Mucosa of descending colon (tissue), 3 donors: ENCODE data around the gene AKAP13. TPM values are rescaled to one million over a fixed set of nuclear protein-coding genes. Genes with fewer than 3 reads are reported as not detected.
"Not testable (repeated sequence)": the region's sequence is repeated elsewhere in the genome, so short reads cannot be mapped to it uniquely, and the experiment has no call there.

ENCODE experiments used
- ATAC-seq: fragments of 200-7000 bp; cut with Tn5 transposase; one replicate; pipeline ENCODE4 v1.9.1; 2020; ENCODE audit warnings: mild to moderate bottlenecking, moderate library complexity
- DNase-seq, 3 donors: peaks; one replicate each; pipeline ENCODE4 v3.0.0-alpha.2; 2020
- H3K36me3 ChIP-seq: fragments of 200-600 bp; one replicate; pipeline ENCODE4 v1.8.0; 2021; ENCODE audit warnings: low read depth, mild to moderate bottlenecking
- H3K4me1 ChIP-seq: fragments of 200-600 bp; one replicate; pipeline ENCODE4 v1.8.0; 2021; ENCODE audit warnings: low read depth, mild to moderate bottlenecking
- H3K4me3 ChIP-seq: fragments of 200-600 bp; one replicate; pipeline ENCODE4 v1.8.0; 2021; ENCODE audit warnings: mild to moderate bottlenecking
- H3K9me3 ChIP-seq: fragments of 200-600 bp; one replicate; pipeline ENCODE4 v1.8.0; 2021; ENCODE audit warnings: mild to moderate bottlenecking
- CTCF ChIP-seq: fragments of 200-600 bp; IDR thresholded peaks from one replicate; pipeline ENCODE4 v1.8.0; 2022; ENCODE audit warnings: antibody characterized with exemption, mild to moderate bottlenecking
- intact Hi-C, 2 donors: fragments of 100-400 bp; cut with DNase I in 1 of 2; cut with micrococcal nuclease in 1 of 2; formaldehyde crosslinking; loops; one replicate each; pipeline versions ENCODE4 v1.11.0 to v1.11.1; 2022; cut with DNase I, micrococcal nuclease
- total RNA-seq, 3 donors: library from RNA; stranded (reverse); fragmentation: NEBNext Ultra II Directional in 2 of 3; extraction: Animal tissue kit (Norgen Biotek cat#: 25700) in 2 of 3; gene quantifications; one replicate each; pipeline versions ENCODE4 v1.2.1 to v1.2.4, GENCODE V29; 2021 to 2023
- donor health status: DM: no; HTN: no; CAD: no; lungs with moderate emphysema.
- donor health status: DM: no; HTN: no; CAD: no.
- donor health status: DM: no; HTN: yes; CAD: no.

AKAP13 gene
- total RNA-seq, 3 donors from 2014 or later = 141 to 173 (median 150) TPM

GRCh38 chr15:85430406-85431204, 50.2 kb downstream of the AKAP13 start:
- no peak for DNase-seq
- Histone ChIP-seq H3K4me3 (no peak overlapping the region), H3K4me1 (peaks cover 18% of the 10 kb centered on the region), H3K36me3 (no peaks in the 10 kb centered on the region), H3K9me3 (no peaks in the 10 kb centered on the region)
- no peak for TF ChIP-seq CTCF
- intact Hi-C loops = no loop called here
- ATAC-seq = no peak

- Histone ChIP-seq H3K4me3 (no peak overlapping the region), H3K4me1 (peaks cover 19% of the 10 kb centered on the region), H3K9me3 (no peaks in the 10 kb centered on the region), H3K36me3 (no peaks in the 10 kb centered on the region)
- TF ChIP-seq CTCF = no peak
- DNase-seq (no peak), ATAC-seq (no peak)
- intact Hi-C loops = no loop called here
Measured at GRCh38 chr15:85439996-85440395, 59.6 kb downstream of the AKAP13 start.

- ATAC-seq (no peak), DNase-seq (no peak)
- Histone ChIP-seq H3K36me3 (no peaks in the 10 kb centered on the region), H3K4me1 (peaks cover 19% of the 10 kb centered on the region), H3K9me3 (no peaks in the 10 kb centered on the region), H3K4me3 (no peak overlapping the region)
- intact Hi-C loops = no loop called here
- no peak for TF ChIP-seq CTCF
Measured at GRCh38 chr15:85440451-85440850, 60.0 kb downstream of the AKAP13 start.

GRCh38 chr15:85441854-85442253, 61.5 kb downstream of the AKAP13 start:
- H3K36me3 ChIP-seq, H3K9me3 ChIP-seq, H3K4me3 ChIP-seq, DNase-seq, ATAC-seq, intact Hi-C loops: not testable (repeated sequence)
- peaks cover 19% of the 10 kb centered on the region for H3K4me1 ChIP-seq

GRCh38 chr15:85443046-85443445, 62.6 kb downstream of the AKAP13 start:
- ATAC-seq (no peak), DNase-seq (no peak)
- Histone ChIP-seq H3K4me1 (peaks cover 19% of the 10 kb centered on the region), H3K4me3 (no peak overlapping the region), H3K9me3 (no peaks in the 10 kb centered on the region), H3K36me3 (no peaks in the 10 kb centered on the region)
- intact Hi-C loops = no loop called here
- TF ChIP-seq CTCF = no peak

- DNase-seq (peak in 1 of 3 donors; percentile 28), ATAC-seq (peak; percentile 94)
- Histone ChIP-seq H3K36me3 (no peaks in the 10 kb centered on the region), H3K4me3 (no peak overlapping the region), H3K4me1 (peaks cover 19% of the 10 kb centered on the region), H3K9me3 (no peaks in the 10 kb centered on the region)
- no peak for TF ChIP-seq CTCF
- intact Hi-C loops = no loop called here
Measured at GRCh38 chr15:85443593-85444087, 63.2 kb downstream of the AKAP13 start.
